ENCODE results near the gene MGAT4B.
A peak's percentile ranks its signal among the peaks of the same experiment; 100 is the strongest.

DNA sequence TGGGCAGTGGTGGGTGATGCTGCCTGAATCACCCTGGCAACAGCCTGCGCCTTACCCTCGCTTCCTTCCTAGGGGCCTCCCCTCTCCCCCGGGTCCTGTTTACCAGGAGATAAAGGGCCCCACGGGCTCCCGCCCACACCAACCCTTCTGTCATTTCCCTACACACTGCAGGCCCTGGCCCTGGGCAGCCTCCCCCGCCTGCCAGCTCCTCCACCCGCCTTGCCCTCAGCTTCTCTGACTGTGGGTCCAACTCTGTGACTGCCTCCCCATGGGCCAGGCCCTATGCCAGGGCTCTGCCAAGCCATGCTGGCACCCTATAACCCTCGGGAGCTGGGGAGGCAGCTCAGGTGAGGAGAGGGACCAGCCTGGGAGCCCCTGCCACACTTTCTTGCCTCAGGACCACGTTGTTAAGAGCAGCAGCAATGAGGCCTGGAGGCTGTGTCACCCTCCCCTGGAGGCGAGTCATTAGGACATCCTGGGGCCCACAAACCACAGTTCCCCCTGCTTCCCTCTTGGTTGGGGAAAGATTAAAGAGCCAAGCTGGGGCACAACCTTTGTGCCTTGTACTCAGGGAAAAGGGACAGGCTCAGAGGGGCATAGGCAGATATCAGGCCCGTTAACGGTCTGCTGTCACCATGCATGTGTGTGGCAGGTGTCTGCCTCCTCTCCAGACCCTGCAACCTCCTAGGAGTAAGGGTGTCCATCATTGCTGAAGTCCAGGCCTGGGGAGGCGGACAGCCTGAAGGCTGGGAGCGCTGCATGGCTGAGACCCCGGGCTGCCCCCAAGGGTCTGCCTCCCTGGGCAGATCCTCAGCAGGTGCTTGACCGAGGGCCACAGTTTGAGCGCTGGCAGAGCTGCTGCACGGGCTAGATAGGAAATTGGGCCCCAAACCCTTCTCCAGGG lies 2.8 kb downstream of the MGAT4B start:
- TF ChIP-seq CTCF (CRISPR knock-in tag; IDR thresholded peaks at IDR 0.05) (no peak), STAG1 (CRISPR knock-in tag; IDR thresholded peaks at IDR 0.05) (no peak), PAX8 (CRISPR knock-in tag; IDR thresholded peaks at IDR 0.05; ENCODE audit: borderline replicate concordance) (no peak), ZFX (CRISPR knock-in tag; IDR thresholded peaks at IDR 0.05; ENCODE audit: low read depth) (peak; percentile 32; the same call in 1 of the 2 replicates), ADNP (CRISPR knock-in tag; IDR thresholded peaks at IDR 0.05) (no peak), SMC3 (IDR thresholded peaks at IDR 0.05; ENCODE audit: low read length) (no peak), POLR2A (IDR thresholded peaks at IDR 0.05; ENCODE audit: insufficient read depth in 1 of 2, low read depth in 2 of 2, low read length in 2 of 2) (no peak)

All from HepG2 (cell line).